ENCODE data around the gene ASIP. TPM values are rescaled to one million over a fixed set of nuclear protein-coding genes. Genes with fewer than 3 reads are reported as not detected.
A peak's percentile ranks its signal among the peaks of the same experiment; 100 is the strongest.

The ASIP gene
- total RNA-seq, 1 donor from 2014 or later = not detected

DNA sequence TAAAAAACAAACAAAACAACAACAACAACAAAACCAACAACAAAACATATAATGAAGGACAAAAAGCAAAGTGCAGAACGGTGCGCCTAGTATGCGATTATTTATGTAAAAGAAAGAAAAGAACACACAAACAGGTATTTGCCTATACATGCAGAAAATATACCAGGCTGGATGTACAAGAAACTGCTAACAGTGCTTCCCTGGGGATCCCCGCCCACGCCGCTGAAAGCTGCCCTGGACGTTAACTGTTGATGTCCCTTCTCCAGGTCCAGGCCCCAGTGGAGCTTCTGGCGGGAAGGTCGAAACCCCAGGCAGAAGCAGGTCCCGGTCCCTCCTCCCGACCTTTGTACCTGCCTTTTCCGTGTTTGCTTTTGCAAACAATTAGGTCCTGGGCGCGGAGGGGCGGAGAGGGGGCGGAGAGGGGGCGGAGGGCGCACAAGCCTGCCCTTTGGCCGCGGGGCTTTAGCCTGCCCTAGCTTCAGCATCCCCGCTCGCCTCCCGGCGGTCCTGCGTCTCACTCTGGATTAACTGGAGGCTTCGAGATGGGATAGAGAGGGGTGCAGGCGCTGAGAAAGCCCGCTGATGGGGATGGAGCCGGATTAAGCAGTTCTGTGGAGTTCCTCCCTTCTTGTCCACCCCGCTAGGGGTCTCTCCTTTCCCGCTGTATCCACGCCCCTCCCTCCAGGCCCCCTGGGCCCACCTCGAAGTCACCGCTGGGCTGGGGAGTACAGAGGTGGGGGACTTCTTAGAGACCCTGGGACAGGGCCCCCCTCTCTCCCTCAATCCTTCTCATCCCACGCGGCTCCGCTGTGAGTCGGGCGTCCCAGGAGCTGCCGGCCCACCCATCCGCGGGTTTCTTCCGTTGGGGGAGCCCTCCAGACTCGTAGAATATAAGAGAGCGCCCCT is 70.1 kb downstream of the ASIP start:
- no peak overlapping the region for H3K27ac ChIP-seq
- no peak overlapping the region for H3K4me3 ChIP-seq
- H3K36me3 ChIP-seq = no peaks in the 10 kb centered on the region
- H3K4me1 ChIP-seq = peaks cover 18% of the 10 kb centered on the region
- peaks cover 13% of the 10 kb centered on the region for H3K27me3 ChIP-seq
- intact Hi-C loops (cut with DNase I) = no loop called here
- no peak for TF ChIP-seq CTCF (IDR thresholded peaks at IDR 0.05)
- ATAC-seq (peak; percentile 2), DNase-seq (no peak)
- H3K9me3 ChIP-seq = no peaks in the 10 kb centered on the region

GRCh38 chr20:34312024-34312460 is 70.8 kb downstream of the ASIP start:
- Histone ChIP-seq H3K4me3 (no peak overlapping the region), H3K9me3 (no peaks in the 10 kb centered on the region), H3K4me1 (peaks cover 18% of the 10 kb centered on the region), H3K27me3 (peaks cover 13% of the 10 kb centered on the region), H3K27ac (no peak overlapping the region), H3K36me3 (no peaks in the 10 kb centered on the region)
- no peak for TF ChIP-seq CTCF (IDR thresholded peaks at IDR 0.05)
- no peak for ATAC-seq
- intact Hi-C loops (cut with DNase I) = no loop called here
- DNase-seq = no peak

DNA sequence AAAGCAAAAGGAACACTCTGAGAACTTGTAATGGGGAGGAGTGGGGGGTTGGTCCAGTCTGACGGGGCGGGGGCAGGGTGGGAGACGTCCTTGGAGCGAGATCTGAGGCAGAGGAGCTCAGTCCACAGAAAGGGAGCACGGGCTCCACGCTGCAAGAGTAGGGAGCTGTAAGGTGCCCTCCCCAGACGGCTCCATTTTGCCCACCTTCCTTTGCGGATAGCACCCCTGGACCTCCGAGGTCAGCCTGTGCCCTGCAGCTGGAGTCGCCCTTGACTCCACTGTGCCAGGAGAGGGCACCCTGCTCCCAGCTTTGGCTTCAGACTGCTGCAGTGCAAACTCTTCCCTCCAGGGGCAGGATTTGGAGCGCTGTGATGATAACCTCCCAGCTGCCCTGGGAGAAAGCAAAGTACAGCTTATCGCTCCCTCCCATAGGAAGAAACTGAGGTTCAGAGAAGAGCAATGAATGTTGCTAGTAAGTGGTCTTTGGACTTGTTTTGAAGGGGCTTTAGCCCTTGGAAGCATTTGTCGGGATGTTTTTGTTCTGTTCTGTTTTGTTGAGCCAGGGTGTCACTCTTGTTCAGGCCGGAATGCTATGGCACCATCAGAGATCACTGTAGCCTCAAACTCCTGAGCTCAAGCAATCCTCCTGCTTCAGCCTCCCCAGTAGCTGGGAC is 71.5 kb downstream of the ASIP start:
- no peak overlapping the region for H3K27ac ChIP-seq
- no peaks in the 10 kb centered on the region for H3K9me3 ChIP-seq
- DNase-seq (peak; percentile 89), ATAC-seq (peak; percentile 100)
- no peaks in the 10 kb centered on the region for H3K36me3 ChIP-seq
- peak; percentile 100 for TF ChIP-seq CTCF (IDR thresholded peaks at IDR 0.05)
- H3K4me1 ChIP-seq = peaks cover 18% of the 10 kb centered on the region
- H3K27me3 ChIP-seq = peaks cover 13% of the 10 kb centered on the region
- intact Hi-C loops (cut with DNase I) = no loop called here
- no peak overlapping the region for H3K4me3 ChIP-seq

DNA sequence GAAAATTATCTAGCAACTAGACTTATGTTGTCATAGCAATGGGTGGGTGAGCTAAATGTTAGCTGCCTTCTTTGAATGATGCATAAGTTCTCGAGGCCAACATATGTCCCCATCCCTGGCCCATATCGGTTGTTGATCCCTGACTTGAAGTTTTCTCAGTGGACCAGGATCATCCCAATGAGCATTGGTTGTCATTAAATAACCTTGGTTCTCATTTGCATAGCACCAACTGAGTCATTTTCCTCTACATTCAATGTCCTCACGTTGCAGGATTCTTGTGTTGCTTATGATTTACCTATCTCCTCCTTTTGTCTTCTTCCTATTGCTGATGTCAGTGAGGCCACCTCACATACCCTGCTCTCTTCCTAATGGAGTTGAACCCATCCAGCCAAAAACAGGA is 74.0 kb downstream of the ASIP start:
- peaks cover 18% of the 10 kb centered on the region for H3K4me1 ChIP-seq
- no peak for ATAC-seq
- no peaks in the 10 kb centered on the region for H3K9me3 ChIP-seq
- TF ChIP-seq CTCF (IDR thresholded peaks at IDR 0.05) = no peak
- H3K27ac ChIP-seq = no peak overlapping the region
- no peak for DNase-seq
- no peaks in the 10 kb centered on the region for H3K36me3 ChIP-seq
- no peak overlapping the region for H3K4me3 ChIP-seq
- H3K27me3 ChIP-seq = peaks cover 13% of the 10 kb centered on the region
- intact Hi-C loops (cut with DNase I) = no loop called here

DNA sequence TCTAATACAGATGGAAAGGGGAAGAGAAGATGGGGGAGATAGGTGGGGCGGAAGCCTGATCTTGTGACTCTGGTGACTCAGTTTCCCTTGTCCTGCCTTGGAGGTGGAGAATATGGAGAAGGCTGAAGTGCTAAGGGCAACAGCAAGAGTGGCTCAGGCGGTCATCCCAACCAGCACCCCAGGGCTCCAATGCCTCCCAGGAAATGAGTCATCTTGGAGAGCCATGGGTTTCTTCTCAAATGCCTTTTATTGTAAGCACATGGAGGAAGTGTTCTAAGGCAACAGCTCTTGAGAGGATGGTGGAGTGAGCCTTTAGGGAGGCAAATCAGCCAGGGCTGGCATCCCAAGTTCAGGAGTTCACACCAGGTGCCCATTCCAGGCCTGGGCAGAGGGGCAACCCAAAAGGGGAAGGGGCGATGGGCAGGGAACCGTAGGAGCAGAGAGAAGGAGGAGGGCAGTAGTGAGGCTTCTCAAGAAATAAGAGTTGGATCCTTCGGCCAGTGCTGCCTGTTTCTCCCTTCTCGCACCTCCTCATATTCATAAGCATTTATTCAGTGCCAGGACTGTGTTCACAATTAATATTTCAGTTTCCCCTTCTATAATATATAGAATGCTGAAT is 75.1 kb downstream of the ASIP start:
- ATAC-seq = no peak

More for the DNA sequence above, 75.1 kb downstream of the ASIP start:
- Histone ChIP-seq H3K9me3 (no peaks in the 10 kb centered on the region), H3K4me1 (peaks cover 16% of the 10 kb centered on the region), H3K36me3 (no peaks in the 10 kb centered on the region), H3K4me3 (no peak overlapping the region), H3K27me3 (peaks cover 12% of the 10 kb centered on the region), H3K27ac (no peak overlapping the region)
- intact Hi-C loops (cut with DNase I) = no loop called here
- no peak for TF ChIP-seq CTCF (IDR thresholded peaks at IDR 0.05)
- DNase-seq = no peak

Other genes with a start within 250 kb of the ASIP start
- 130 TPM for gene RALY, start 247.5 kb upstream of the ASIP start, total RNA-seq
- 54.4 TPM for gene EIF2S2, start 129.2 kb upstream of the ASIP start, total RNA-seq
- 59.6 TPM for gene AHCY, start 61.9 kb downstream of the ASIP start, total RNA-seq
- 65.6 TPM for gene ITCH, start 121.8 kb downstream of the ASIP start, total RNA-seq